NCI-H226 (cell line): ENCODE data around the gene COL27A1.
A peak's percentile ranks its signal among the peaks of the same experiment; 100 is the strongest.

ENCODE experiments used
- DNase-seq: peaks from one replicate; pipeline ENCODE4 v3.0.0-alpha.2; 2015

Gene COL27A1

GRCh38 chr9:114276908-114277821, 121.8 kb downstream of the COL27A1 start:
- DNase-seq = no peak

- no peak for DNase-seq
These were observed 123.0 kb downstream of the COL27A1 start for GRCh38 chr9:114278356-114278755.

- no peak for DNase-seq
These were observed 123.7 kb downstream of the COL27A1 start for GRCh38 chr9:114278881-114279570.

- DNase-seq = no peak
These were observed 124.4 kb downstream of the COL27A1 start for GRCh38 chr9:114279693-114280092.

GRCh38 chr9:114280636-114281472, 125.5 kb downstream of the COL27A1 start:
- DNase-seq = no peak

- DNase-seq = no peak
These were observed 126.3 kb downstream of the COL27A1 start for GRCh38 chr9:114281473-114282103.

- no peak for DNase-seq
These were observed 126.8 kb downstream of the COL27A1 start for GRCh38 chr9:114282104-114282485.

- no peak for DNase-seq
These were observed 127.2 kb downstream of the COL27A1 start for GRCh38 chr9:114282507-114282906.

- DNase-seq = peak; percentile 17
These were observed 127.6 kb downstream of the COL27A1 start for GRCh38 chr9:114282926-114283325.

GRCh38 chr9:114283551-114284111, 128.3 kb downstream of the COL27A1 start:
- no peak for DNase-seq

GRCh38 chr9:114284316-114285060, 129.2 kb downstream of the COL27A1 start:
- DNase-seq = no peak

GRCh38 chr9:114285166-114285867, 130.0 kb downstream of the COL27A1 start:
- DNase-seq = no peak

- DNase-seq = no peak
These were observed 130.9 kb downstream of the COL27A1 start for GRCh38 chr9:114286146-114286679.

- DNase-seq = no peak
These were observed 131.8 kb downstream of the COL27A1 start for GRCh38 chr9:114287001-114287762.

- no peak for DNase-seq
These were observed 132.4 kb downstream of the COL27A1 start for GRCh38 chr9:114287763-114288192.

- DNase-seq = peak; percentile 64
These were observed 133.1 kb downstream of the COL27A1 start for GRCh38 chr9:114288193-114289091.

GRCh38 chr9:114289106-114289505, 133.8 kb downstream of the COL27A1 start:
- DNase-seq = no peak
